ENCODE results near the gene CXCL5. TPM values are rescaled to one million over a fixed set of nuclear protein-coding genes. Genes with fewer than 3 reads are reported as not detected.
"Not testable (repeated sequence)": the region's sequence is repeated elsewhere in the genome, so short reads cannot be mapped to it uniquely, and the experiment has no call there.

The CXCL5 gene
- total RNA-seq, 1 experiment from 2014 or later = 183 TPM

DNA sequence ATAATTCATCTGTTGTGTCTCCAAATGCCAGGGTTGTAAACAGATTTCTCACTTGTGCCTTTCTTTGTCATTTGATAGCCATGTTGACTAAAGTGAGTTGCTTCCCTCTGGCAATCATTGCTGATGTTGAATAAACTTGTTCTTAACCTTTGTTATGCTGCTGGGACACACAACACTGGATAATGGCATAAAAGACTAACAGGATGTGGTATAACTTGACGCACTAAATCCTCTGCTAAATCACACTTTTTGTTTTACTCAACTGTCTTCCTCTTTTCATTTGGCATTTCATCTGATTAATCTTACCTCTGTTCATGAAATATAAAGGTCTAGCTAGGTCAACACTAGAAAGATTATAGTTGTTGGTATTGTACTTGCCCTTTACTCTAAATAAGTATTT, 17.6 kb upstream of the CXCL5 start:
- no peak for DNase-seq (ENCODE audit: extremely low read depth, low read depth)

DNA sequence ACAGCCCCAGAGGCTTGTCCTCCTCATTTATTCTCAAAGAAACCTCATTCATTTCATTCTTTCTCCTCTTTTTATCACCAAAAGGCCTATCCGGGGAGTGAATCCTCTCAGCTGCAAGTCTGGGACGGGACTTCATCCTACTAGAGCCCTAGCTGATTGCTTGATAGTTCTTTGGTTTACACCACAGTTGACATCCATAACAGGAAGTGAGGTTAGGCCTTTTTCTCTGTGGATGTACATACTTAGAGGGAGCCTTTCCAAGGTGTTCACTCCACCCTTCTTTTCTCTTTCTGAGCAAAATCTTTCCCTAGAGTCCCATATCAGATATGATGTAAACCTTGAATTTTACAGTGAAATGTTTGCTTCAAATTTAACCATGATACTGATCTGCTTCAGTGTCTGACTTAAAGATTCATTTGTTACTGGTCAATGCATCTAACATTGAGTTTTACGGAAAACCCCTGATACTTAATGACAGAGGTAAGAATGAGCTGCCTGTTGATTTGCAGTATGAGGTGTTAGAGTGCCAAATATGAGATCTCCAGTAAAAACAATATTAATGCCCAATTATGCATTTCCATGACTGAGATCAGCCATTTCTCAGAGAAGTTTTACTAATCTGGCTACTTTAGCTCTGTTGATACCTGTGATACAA, 16.8 kb upstream of the CXCL5 start:
- DNase-seq (ENCODE audit: extremely low read depth, low read depth) = no peak

DNA sequence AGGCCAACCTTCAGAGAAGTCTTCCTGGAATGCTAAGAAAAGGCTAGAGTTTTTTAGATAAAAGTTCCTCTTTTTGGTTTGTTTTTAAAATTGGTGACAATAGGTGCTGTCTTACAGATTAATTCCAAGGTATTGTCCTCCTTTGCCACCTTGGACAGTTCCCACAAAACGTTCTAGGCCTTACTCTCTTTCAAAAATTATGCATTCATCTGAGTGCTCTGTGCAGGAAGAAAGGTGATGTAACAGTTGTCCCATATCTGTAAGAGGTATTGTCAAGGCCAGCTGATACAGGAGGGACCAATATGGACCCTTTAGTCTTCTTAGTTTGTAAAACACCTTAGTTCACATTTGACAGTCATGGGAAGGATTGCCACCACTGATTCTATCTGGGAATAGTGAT, 15.9 kb upstream of the CXCL5 start:
- DNase-seq (ENCODE audit: extremely low read depth, low read depth) = no peak

DNA sequence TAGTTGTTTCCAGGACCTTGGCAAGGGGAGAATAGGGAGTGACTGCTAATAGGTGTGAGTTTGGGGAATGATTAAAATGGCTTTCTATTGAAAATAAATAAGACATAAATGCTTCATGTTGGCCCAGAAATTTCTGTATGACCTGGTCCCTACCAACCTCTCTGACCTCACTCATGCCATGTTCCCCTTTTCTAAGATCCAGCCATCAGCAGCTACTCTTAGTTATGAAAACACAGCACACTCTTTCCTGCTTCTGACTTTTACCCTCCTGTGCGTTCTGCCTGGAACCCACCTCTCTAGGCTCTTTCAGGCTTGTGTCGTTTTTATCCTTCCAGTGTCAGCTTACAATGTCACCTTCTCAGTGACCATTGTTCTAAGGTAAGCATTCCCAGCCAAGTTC, 14.8 kb upstream of the CXCL5 start:
- DNase-seq (ENCODE audit: extremely low read depth, low read depth) = no peak

DNA sequence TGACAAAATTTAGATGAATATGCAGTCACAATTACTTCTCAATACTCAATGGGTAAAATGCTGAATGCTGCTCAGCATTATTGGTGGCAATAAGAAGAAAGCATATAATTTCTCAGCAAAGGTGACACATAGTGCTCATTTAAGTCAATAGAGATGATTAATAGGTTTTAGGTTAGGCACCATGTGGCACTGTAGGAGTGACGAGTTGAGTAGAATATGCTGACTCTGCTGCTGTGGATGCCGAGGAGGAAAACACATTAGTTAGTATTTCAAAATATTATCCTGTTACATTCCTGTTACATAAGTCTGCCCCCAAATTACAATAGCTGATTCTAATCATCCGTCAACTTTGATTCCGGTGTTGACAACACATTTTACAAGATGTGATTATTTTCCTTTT, 13.7 kb upstream of the CXCL5 start:
- no peak for DNase-seq (ENCODE audit: extremely low read depth, low read depth)

DNA sequence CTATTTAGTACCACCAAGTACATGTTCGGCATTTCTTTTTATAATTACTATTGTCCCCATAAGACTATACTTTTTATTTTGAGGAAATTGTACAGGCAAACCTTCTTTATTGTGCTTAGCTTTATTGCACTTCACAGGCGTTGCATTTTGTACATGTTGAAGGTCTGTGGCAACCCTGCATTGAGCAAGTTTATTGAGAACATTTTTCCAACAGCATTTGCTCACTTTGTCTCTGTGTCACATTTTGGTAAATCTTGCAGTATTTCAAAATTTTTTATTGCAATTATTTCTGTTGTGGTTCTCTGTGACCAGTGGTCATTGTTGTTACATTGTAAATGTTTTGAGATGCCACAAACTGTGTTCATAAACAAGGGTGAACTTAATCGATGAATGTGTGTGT, 10.8 kb upstream of the CXCL5 start:
- DNase-seq (ENCODE audit: extremely low read depth, low read depth) = no peak

DNA sequence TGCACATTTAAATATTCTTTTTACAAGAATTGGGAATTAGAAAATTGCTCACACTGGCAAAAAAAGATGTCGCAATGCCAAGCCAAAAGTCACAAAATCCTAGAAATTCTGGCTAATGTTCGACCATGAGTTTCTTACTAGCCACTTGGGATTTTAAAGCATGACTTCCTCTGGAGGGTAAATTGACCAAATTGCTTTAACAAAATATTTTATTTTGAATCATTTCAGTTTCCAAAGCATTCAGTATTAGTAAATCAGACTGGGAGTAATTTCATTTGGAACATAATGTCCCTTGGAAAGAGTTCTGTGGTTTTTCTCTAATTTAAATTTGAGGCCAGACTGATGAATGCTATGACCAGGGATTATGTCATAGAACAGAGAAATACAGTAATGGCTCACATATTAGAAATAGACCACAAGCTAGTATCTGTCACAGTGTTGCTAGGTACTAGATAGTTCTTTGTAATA, 7.6 kb upstream of the CXCL5 start:
- no peak for DNase-seq (ENCODE audit: extremely low read depth, low read depth)

DNA sequence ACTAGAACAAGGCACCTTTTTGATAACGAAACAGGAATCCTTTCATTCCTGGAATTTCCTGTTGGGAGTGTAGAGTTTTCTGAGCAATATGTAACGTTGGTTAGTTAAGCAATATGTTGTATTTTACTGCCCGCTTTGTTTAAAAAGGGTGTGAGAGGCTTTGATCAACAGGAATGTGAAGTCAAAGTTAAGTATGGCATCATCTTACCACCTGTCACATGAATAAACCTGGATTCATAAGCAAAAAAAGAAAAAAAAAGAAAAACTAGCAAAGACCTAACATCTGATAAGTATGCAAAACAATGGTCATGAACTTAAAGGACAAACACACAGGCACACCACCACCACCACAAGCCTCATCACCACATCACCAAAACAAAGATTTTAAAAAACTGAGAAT, 7.1 kb upstream of the CXCL5 start:
- DNase-seq (ENCODE audit: extremely low read depth, low read depth) = no peak

DNA sequence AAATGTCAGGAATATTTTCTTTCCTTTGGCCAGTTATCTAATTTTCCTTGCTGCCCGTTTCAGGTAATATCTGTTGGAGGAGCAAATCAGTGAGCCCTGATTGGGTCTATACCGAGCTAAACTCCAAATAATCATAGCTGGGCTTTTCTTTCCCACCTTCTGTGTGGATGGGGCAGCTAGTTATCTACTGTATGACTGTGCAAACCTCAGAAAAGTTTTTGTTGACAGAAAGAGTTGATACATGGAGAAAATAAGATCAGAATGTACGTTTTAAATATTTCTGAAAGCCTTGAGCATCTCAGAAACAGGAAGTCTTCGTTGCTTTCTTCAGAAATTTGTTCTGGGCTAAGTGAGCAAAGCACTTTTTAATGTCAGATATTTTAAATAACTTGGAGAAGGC, 6.2 kb upstream of the CXCL5 start:
- no peak for DNase-seq (ENCODE audit: extremely low read depth, low read depth)

DNA sequence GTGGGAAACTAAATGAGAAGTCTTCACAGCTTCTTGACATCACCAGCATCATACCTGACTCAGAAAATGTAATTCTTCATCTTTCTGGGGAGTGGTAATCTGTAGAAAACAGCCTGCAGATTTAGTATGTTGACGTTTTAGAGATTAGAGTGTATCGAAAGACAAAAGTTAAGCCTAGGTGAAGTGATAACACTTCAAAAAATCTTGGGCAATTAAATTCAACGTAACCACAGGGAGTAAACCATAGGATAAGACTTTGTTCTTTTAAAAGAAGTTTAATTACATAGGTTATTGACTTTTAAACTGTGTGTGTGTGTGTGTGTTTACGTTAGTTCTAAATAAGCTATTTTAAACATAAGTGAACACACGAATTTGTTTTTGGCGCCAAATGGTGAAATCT, 1.8 kb upstream of the CXCL5 start:
- DNase-seq (ENCODE audit: extremely low read depth, low read depth) = no peak

DNA sequence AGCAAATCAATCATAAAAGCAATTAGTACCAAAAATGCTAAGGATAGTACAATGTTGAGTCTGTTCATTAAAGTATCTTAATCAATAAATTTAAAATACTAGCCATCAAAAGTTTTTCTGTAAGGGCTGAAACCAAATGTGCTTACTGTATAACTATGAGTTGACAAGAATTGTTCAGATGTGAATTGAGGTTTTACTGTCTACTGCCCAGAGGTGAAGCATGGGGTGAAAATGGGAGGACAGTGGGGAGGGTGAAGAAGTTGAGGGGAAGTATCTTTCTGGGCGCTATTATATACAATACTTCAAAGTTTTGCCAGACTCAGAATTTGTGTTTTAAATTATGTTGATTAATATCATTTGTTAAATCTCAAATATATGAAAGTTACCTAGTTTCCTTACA, 6.4 kb downstream of the CXCL5 start:
- no peak for DNase-seq (ENCODE audit: extremely low read depth, low read depth)

DNA sequence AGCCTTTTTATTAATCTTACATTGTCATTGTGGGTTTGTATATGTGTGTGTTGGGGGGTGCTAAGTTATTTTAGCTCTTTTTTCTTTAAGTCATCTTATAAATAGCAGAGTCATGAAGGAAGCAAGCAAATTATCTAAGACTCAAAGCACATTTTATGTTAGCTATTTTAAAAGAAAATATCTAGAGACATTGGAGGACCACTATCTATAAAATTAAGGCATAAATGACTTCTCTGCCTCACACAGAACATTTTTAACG, 6.8 kb downstream of the CXCL5 start:
- no peak for DNase-seq (ENCODE audit: extremely low read depth, low read depth)

DNA sequence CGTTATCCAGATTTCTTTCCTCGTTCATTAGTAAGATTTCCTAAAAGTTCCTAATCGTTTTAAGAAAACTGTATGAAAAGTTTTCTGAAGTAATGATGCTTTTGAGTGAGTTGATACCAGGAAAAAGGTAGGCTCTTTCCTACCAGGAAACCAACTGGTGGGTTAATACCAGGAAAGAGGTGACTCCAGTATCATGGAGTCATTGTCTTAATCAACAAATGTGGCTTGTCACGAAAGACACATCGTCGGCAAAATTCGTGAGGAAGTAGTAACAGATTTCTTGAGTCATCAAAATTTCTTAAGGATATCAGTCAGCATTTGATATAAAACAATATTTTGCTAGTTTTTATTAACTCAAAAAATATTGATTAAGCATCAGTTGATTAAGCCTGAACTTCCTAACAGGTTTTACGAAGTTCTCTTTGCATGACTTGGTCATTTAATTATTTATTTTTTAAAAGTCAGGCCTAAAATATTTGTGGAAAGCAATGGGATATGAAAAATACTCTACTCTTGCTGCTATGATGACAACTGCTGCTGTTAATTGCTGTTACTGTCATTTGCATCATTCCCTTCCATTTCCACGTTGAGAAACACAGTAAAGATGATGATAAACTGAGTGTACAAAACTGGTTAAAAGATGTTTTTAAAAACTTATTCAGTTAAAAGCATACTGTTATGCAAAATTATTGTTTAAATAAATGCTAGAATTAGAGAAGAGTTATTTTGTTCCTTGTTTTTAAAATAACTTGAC, 7.3 kb downstream of the CXCL5 start:
- DNase-seq (ENCODE audit: extremely low read depth, low read depth) = no peak

DNA sequence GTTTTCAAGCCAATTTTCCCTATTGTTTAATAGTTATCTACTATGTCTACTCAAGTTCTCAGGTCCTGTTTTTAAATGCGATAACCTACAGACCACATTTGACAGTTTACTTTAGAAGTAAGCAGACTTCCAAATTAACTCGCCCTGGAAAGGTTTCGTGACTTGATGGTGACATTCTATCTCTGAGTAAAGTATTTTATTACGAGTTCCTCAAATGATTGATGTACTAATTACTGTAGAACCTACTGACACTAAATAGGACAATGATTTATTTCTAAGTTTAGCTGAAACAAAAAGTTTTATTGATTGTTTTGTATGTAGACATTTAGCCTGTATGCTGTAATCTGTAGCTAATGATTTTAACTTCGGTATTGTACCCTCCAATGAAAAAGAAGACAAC, 8.5 kb downstream of the CXCL5 start:
- DNase-seq (ENCODE audit: extremely low read depth, low read depth) = no peak

DNA sequence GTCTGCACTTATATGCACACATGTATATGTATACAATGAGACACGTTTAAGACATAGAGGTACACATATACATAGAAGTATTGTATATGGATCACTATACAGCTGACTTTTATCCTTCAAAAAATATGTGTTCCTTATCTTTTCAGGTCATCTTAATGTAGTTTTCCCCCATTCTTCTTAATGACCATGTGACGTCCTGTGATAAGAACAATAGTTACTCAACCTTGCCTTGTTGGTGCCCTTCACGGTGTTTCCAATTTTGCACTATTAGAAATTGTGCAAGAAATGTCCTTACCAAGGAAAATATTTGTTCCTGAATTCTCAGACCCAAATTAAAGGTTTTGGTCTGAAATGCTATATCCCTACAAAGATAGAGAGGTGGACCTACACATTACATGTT, 9.4 kb downstream of the CXCL5 start:
- no peak for DNase-seq (ENCODE audit: extremely low read depth, low read depth)

DNA sequence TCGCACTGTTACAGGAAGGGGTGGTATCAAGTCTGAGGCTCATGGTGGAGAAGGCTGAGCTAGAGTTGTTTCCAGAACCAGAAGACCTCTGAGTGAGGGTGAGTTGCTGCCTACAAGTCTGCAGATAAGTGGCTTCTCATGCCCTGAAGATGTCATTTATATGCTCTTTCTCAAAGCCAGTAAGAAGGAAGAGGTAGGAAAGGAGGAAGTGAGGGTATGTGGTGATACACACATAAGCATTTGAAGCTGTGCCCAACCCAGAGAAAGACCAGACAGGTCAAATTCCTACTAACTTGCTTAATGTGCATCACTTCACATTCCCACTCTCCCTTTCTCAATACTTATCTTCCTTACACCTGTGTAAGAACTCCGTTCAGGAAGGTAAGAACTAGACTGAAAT, 10.4 kb downstream of the CXCL5 start, which contains the start of gene PPBP:
Gene PPBP (minus strand): TSS at position 130 of the 400 bp plus-strand sequence. CDS start 87 bp downstream, at position 43.
- DNase-seq (ENCODE audit: extremely low read depth, low read depth) = no peak

DNA sequence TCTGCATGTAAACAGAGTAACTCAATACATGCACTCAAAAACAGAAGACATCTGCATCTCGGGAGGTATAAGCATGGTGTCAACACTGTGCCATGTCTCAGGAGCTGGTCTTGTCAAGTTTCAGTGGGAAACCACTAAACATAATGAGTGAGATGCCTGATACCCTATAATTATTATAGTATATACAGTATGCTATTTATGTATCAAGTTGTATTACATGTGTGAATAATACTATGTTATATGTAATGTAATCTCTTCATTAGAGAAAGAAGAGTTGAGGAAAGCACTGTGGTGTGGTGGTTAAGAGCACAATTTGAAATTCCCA, 13.0 kb downstream of the CXCL5 start:
- DNase-seq (ENCODE audit: extremely low read depth, low read depth) = no peak

DNA sequence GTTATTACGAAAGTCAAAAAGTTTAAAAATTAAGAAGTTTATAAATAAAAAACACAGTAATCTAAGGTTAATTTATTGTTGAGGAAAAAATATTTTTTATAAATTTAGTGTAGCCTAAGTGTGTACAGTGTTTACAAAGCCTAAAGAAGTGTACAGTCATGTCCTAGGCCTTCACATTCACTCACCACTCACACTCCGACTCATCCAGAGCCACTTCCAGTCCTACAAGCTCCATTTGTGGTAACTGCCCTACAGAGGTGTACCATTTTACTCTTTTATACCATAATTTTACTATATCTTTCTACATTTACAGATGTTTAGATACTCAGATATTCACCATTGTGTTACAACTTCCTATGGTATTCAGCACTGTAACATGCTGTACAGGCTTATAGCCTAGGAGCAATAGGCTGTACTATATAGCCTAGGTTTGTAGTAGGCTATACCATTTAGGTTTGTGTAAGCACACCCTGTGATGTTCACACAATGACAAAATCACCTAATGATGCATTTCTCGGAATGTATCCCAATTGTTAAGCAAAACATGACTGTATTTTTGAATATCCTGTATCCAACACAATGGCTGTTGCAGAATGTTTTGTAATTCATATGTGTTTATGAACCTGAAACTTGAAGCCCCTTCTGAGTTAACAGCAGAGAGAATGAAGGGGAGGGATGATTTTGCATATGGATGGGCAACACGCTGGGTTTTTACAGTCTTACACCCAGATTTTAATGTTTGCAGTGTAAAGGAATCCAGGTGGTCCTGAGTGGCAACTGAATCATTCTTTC, 13.5 kb downstream of the CXCL5 start:
- DNase-seq (ENCODE audit: extremely low read depth, low read depth) = no peak

DNA sequence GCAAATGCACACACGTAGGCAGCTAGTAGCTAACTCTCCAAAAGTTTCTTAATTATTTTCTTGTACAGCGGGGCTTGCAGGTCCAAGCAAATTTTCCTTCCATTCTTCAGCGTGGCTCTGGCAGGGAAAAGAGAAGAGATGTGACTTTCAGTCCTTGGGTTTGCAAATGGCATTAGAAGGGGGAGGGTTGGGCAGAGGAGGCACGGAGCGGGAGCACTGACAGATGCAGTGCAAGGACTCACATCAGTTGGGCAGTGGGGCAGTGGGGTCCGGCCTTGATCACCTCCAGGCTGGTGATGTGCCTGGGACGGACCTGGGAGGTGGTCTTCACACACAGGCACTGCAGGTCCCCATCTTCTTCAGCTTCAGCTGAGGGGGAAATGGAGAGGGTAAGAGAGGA, 17.3 kb downstream of the CXCL5 start:
- not testable (repeated sequence) for DNase-seq (ENCODE audit: extremely low read depth, low read depth)

DNA sequence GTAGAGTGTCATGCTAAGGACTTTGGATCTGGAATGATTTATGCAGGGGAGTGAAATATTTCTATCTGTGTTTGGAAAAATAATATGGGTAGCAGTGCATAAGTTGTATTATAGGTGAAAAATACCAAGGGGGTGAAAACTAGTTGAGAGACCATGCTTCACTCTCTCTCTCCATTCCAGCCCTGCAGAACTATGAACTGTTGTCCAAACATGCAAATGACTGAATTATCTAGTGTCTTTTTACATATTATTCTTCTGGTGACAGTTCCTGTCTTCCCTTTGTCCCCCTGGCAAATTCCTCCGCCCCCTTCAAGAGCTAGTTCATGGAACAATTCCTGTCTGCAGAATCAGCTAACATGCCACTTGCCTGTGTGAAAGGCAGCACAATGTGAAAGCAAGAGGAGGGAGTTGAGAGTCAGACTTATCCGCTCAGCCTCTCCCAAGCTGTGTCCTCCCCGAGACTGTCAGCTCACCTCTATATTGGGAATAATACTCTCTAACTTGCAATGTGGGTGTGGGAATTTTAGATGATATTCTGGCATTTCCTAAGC, 19.0 kb downstream of the CXCL5 start:
- DNase-seq (ENCODE audit: extremely low read depth, low read depth) = no peak

DNA sequence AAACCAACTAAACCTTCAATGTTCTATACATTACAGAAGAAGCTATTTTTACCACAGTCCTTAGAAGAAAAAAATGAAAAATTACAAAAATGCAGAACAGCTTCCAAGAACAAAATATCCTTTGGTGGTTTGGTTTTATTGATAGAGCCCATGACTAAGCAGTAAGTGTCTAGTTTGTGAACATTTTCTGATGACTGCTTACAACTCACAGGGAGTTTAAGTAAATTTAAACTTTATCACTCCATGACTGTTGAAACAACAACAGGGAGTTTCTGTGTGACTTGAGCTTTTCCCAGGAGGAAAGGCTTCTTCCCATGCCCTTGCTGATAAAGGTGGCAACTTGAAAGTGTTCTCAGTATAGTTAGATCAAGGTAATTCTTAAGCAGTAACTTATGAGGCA, 19.6 kb downstream of the CXCL5 start:
- DNase-seq (ENCODE audit: extremely low read depth, low read depth) = no peak

DNA sequence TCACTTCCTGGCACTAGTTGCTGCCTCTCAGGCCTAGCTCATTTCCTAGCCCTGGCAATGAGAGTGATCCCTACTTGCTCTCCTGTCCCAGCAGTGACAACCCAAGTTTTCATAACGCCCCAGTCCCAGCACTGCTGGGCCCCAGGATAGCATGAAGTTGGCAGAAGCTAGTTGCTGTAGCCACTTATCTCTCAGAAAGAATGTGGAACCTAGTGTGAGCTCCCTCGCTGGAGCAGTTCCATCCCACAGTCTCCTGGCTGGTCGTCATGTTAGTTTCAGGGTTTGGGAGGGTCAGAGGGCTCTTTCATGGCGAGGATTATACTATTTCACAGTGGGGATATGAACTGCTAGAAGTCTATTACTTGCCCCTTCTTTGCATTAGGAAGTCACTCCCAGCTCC, 21.8 kb downstream of the CXCL5 start:
- DNase-seq (ENCODE audit: extremely low read depth, low read depth) = no peak

Measured in NCI-H460 (cell line).